Type B pancreatic cell (in vitro differentiated cells): ENCODE measurements around the gene HSD11B1L. TPM values are rescaled to one million over a fixed set of nuclear protein-coding genes. Genes with fewer than 3 reads are reported as not detected.

ENCODE experiments used
- DNase-seq: peaks from one replicate; pipeline ENCODE4 v3.0.0; 2021; ENCODE audit warnings: mixed read lengths; ENCODE audit not compliant: unreplicated experiment; ENCODE audit errors: extremely low spot score
- H3K27ac Mint-ChIP-seq: 2 replicates; pipeline ENCODE4 v1.8.0; 2021; ENCODE audit warnings: mild to moderate bottlenecking, mixed read lengths
- H3K27me3 Mint-ChIP-seq: 2 replicates; pipeline ENCODE4 v1.8.0; 2021; ENCODE audit warnings: mixed read lengths
- H3K36me3 Mint-ChIP-seq: 2 replicates; pipeline ENCODE4 v1.8.0; 2021; ENCODE audit warnings: mixed read lengths
- H3K4me1 Mint-ChIP-seq: one replicate; pipeline ENCODE4 v1.8.0; 2021; ENCODE audit warnings: mixed read lengths; ENCODE audit not compliant: unreplicated experiment
- H3K4me3 Mint-ChIP-seq: 2 replicates; pipeline ENCODE4 v1.8.0; 2021; ENCODE audit warnings: mild to moderate bottlenecking, mixed read lengths
- H3K9me3 Mint-ChIP-seq: 2 replicates; pipeline ENCODE4 v1.8.0; 2021; ENCODE audit warnings: mixed read lengths
- CTCF ChIP-seq: fragments of 200-600 bp; sonication (generic); conservative IDR thresholded peaks from 2 replicates; pipeline ENCODE4 v1.5.0; 2021; ENCODE audit warnings: antibody characterized with exemption, mild to moderate bottlenecking
- total RNA-seq: library from RNA; stranded (reverse); gene quantifications from 2 replicates; pipeline ENCODE4 v1.2.1, GENCODE V29; 2021; ENCODE audit warnings: low replicate concordance

Gene HSD11B1L
- total RNA-seq, 1 donor from 2014 or later, result 11.0 TPM

DNA sequence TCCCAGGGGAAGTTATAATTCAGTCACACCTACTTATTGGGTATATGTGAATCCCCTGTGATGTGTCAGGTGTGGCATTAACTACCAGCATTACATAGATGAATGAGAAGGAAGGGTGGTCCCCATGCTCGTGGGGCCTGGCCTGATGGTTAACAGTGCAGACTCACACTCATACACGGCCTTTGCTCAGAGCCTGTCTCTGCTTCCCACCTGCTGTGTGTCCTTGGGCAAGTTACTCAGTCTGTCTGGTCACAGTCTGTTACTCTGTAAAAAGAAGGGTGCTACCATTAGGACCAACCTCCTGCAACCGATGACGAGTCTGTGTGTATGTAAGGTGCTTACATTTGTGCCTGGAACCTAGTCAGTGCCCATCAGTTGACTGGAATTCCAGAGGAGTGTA is 34.1 kb upstream of the HSD11B1L start:
- TF ChIP-seq CTCF, result no peak
- Mint-ChIP-seq H3K4me3 (no peak overlapping the region), H3K27ac (no peak overlapping the region), H3K4me1 (peaks cover under 1% of the 10 kb centered on the region), H3K27me3 (no peaks in the 10 kb centered on the region), H3K9me3 (no peaks in the 10 kb centered on the region), H3K36me3 (peaks cover 31% of the 10 kb centered on the region)
- DNase-seq, result no peak

DNA sequence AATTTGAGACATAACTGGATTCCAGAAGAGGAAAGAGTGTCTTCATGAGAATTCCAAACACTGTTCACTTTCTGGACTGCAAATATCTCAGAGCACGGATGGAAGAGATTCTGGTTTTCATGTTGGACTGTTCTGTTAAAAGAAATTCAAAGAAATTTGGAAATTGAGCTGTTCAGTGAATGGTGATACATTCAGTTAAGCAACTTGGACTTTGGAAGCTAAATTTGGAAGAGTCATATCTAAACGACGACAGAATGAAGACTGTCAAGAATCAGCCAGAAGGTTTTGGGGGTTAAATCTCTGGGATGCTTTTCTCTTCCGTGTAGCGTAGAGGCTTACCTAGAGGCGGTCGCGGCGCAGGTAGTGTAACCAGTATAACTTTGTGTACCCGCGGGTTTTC is 32.4 kb upstream of the HSD11B1L start:
- TF ChIP-seq CTCF, result no peak
- DNase-seq, result no peak
- H3K27me3 Mint-ChIP-seq, result no peaks in the 10 kb centered on the region
- H3K27ac Mint-ChIP-seq, result no peak overlapping the region
- H3K4me3 Mint-ChIP-seq, result no peak overlapping the region
- H3K4me1 Mint-ChIP-seq, result no peaks in the 10 kb centered on the region
- H3K36me3 Mint-ChIP-seq, result peaks cover 41% of the 10 kb centered on the region
- H3K9me3 Mint-ChIP-seq, result no peaks in the 10 kb centered on the region

GRCh38 chr19:5651361-5651760 is 29.5 kb upstream of the HSD11B1L start:
- Mint-ChIP-seq H3K27me3 (no peaks in the 10 kb centered on the region), H3K4me3 (no peak overlapping the region), H3K27ac (no peak overlapping the region), H3K9me3 (no peaks in the 10 kb centered on the region), H3K4me1 (no peaks in the 10 kb centered on the region), H3K36me3 (peaks cover 43% of the 10 kb centered on the region)
- no peak for DNase-seq
- TF ChIP-seq CTCF, result no peak

- no peak for TF ChIP-seq CTCF
- no peaks in the 10 kb centered on the region for H3K27me3 Mint-ChIP-seq
- no peaks in the 10 kb centered on the region for H3K9me3 Mint-ChIP-seq
- no peaks in the 10 kb centered on the region for H3K4me1 Mint-ChIP-seq
- DNase-seq, result no peak
- H3K4me3 Mint-ChIP-seq, result no peak overlapping the region
- H3K27ac Mint-ChIP-seq, result no peak overlapping the region
- peaks cover 34% of the 10 kb centered on the region for H3K36me3 Mint-ChIP-seq
These were observed 28.6 kb upstream of the HSD11B1L start for GRCh38 chr19:5652261-5652660.

GRCh38 chr19:5654931-5655330 is 25.9 kb upstream of the HSD11B1L start:
- peaks cover 35% of the 10 kb centered on the region for H3K36me3 Mint-ChIP-seq
- no peak overlapping the region for H3K27ac Mint-ChIP-seq
- no peak overlapping the region for H3K4me3 Mint-ChIP-seq

More at GRCh38 chr19:5654931-5655330, 25.9 kb upstream of the HSD11B1L start:
- DNase-seq, result no peak
- Mint-ChIP-seq H3K27me3 (no peaks in the 10 kb centered on the region), H3K9me3 (no peaks in the 10 kb centered on the region), H3K4me1 (no peaks in the 10 kb centered on the region)
- no peak for TF ChIP-seq CTCF
